Tibial artery (tissue), 4 donors: Measurements from ENCODE around the gene CD276.

Experiments used
- DNase-seq, 2 donors: peaks; one replicate each; pipeline ENCODE4 v3.0.0-alpha.2; 2019
- H3K27ac ChIP-seq, 2 donors: fragments of 200-600 bp; sonication (generic) in 1 of 2; 1 replicate in 1 of 2; 2 replicates in 1 of 2; pipeline ENCODE4 v1.5.1; 2018 to 2019; ENCODE audit warnings: mild to moderate bottlenecking in 1 of 2
- H3K27me3 ChIP-seq, 2 donors: fragments of 200-600 bp; sonication (generic) in 1 of 2; one replicate each; pipeline versions ENCODE4 v1.5.1 to v1.6.0; 2016 to 2019
- H3K36me3 ChIP-seq, 3 donors: fragments of 200-600 bp; sonication (generic) in 2 of 3; one replicate each; pipeline ENCODE4 v1.5.1; 2016 to 2019; ENCODE audit warnings: mild to moderate bottlenecking in 2 of 3
- H3K4me1 ChIP-seq, 4 donors: fragments of 200-600 bp; sonication (generic) in 2 of 4; 1 replicate in 3 of 4; 2 replicates in 1 of 4; pipeline ENCODE4 v1.5.1; 2016 to 2019
- H3K4me3 ChIP-seq, 2 donors: fragments of 200-600 bp; sonication (generic) in 1 of 2; 1 replicate in 1 of 2; 2 replicates in 1 of 2; pipeline ENCODE4 v1.5.1; 2018 to 2019; ENCODE audit warnings: mild to moderate bottlenecking in 2 of 2
- H3K9me3 ChIP-seq, 3 donors: fragments of 200-600 bp; sonication (generic) in 1 of 3; one replicate each; pipeline ENCODE4 v1.5.1; 2016 to 2019
- CTCF ChIP-seq, 2 experiments: fragments of 200-600 bp in 1 of 2; fragments of 450-650 bp in 1 of 2; IDR thresholded peaks; one replicate each; pipeline ENCODE4 v1.5.1; 2017 to 2019; ENCODE audit warnings: antibody characterized with exemption in 2 of 2, mild to moderate bottlenecking in 1 of 2, moderate library complexity in 1 of 2
- intact Hi-C: fragments of 100-400 bp; cut with DNase I; formaldehyde crosslinking; loops from one replicate; pipeline ENCODE4 v1.15.0; 2023; ENCODE audit warnings: low total_unique reads

Gene CD276

GRCh38 chr15:73714695-73715301 lies 30.6 kb downstream of the CD276 start:
- DNase-seq: no peak
- Histone ChIP-seq H3K27me3 (no peaks in the 10 kb centered on the region), H3K4me3 (no peak overlapping the region), H3K9me3 (no peaks in the 10 kb centered on the region), H3K4me1 (peaks cover 0 to 19% (median 6%) of the 10 kb centered on the region in 4 donors), H3K36me3 (peaks cover 21 to 49% (median 46%) of the 10 kb centered on the region in 3 donors), H3K27ac (no peak overlapping the region)
- intact Hi-C loops: no loop called here
- no peak for TF ChIP-seq CTCF (IDR thresholded peaks at IDR 0.05)

DNA sequence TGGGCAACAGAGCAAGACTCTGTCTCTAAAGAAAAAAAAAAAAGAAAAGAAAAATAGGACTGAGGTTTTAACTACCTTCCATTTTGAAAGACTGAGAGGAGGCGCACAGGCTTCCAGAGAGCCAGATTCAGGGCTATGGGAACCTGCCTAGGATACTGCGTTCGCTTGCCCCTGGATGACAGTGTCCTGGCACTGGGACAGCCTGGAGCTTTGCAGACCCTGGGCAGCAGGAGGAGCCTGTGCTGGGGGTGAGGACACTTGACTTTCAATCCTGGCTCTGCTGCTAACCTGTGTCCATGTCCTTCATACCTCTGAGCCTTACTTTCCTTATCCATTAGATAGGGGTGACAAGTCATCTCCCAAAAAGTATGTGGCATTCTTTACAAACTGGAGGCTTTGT lies 31.2 kb downstream of the CD276 start:
- Histone ChIP-seq H3K36me3 (peaks cover 21 to 42% (median 41%) of the 10 kb centered on the region in 3 donors), H3K4me1 (peaks cover 0 to 13% (median 6%) of the 10 kb centered on the region in 4 donors)

GRCh38 chr15:73716417-73716816 lies 32.2 kb downstream of the CD276 start:
- intact Hi-C loops: no loop called here
- peaks cover 0 to 13% (median 6%) of the 10 kb centered on the region in 4 donors for H3K4me1 ChIP-seq
- DNase-seq: no peak
- H3K9me3 ChIP-seq: no peaks in the 10 kb centered on the region
- H3K27me3 ChIP-seq: no peaks in the 10 kb centered on the region
- no peak overlapping the region for H3K4me3 ChIP-seq
- TF ChIP-seq CTCF (IDR thresholded peaks at IDR 0.05): no peak
- no peak overlapping the region for H3K27ac ChIP-seq
- H3K36me3 ChIP-seq: peaks cover 15 to 32% (median 31%) of the 10 kb centered on the region in 3 donors

More for the DNA sequence above, 31.2 kb downstream of the CD276 start:
- Histone ChIP-seq H3K4me3 (no peak overlapping the region), H3K27ac (no peak overlapping the region), H3K27me3 (no peaks in the 10 kb centered on the region), H3K9me3 (no peaks in the 10 kb centered on the region)
- intact Hi-C loops: no loop called here
- no peak for DNase-seq
- no peak for TF ChIP-seq CTCF (IDR thresholded peaks at IDR 0.05)

DNA sequence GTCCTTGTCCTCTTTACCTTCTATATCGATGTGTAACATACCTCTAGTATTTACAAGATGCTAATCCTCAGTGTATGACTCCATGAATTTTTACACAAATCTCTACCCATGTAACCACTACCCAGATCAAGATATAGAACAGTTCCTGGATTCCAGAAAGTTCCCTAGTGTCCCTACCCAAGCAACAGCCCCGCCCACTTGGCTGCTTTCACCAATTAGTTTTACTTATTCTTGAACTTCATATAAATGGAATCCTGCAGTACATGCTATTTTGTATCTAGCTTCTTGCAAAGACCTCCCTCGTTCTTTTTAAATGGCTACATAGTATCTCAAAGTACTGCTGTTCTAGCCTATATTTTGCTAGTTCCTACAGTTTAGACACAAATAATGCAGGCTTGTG lies 33.0 kb downstream of the CD276 start:
- peaks cover 12 to 24% (median 24%) of the 10 kb centered on the region in 3 donors for H3K36me3 ChIP-seq
- H3K4me1 ChIP-seq: peaks cover 0 to 13% (median 6%) of the 10 kb centered on the region in 4 donors
- no peak for DNase-seq
- no peaks in the 10 kb centered on the region for H3K27me3 ChIP-seq
- H3K9me3 ChIP-seq: no peaks in the 10 kb centered on the region
- TF ChIP-seq CTCF (IDR thresholded peaks at IDR 0.05): no peak
- intact Hi-C loops: no loop called here
- no peak overlapping the region for H3K27ac ChIP-seq
- H3K4me3 ChIP-seq: no peak overlapping the region

DNA sequence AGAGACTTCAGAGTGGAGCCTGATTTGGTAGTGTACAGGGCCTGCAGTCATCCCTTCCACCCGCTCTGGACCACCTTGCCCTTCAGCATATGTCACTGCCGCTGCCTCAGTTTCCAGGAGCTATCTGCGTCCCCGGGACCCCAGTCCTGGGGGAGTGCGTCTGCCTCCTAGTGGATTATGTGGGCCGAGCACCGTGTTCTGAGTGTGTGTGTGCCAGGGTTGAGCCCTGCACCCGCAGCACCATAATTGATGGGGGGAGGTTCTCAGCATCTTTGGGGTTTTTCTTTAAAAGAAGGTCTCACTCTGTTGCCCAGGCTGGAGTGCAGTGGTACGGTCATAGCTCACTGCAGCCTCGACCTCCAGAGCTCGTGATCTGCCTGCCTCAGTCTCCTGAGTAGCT lies 33.6 kb downstream of the CD276 start:
- no peak for DNase-seq
- intact Hi-C loops: no loop called here
- Histone ChIP-seq H3K27ac (no peak overlapping the region), H3K27me3 (no peaks in the 10 kb centered on the region), H3K4me3 (no peak overlapping the region), H3K4me1 (peaks cover 0 to 13% (median 6%) of the 10 kb centered on the region in 4 donors), H3K9me3 (no peaks in the 10 kb centered on the region), H3K36me3 (peaks cover 10 to 18% (median 18%) of the 10 kb centered on the region in 3 donors)
- no peak for TF ChIP-seq CTCF (IDR thresholded peaks at IDR 0.05)
